Activated naive CD4-positive, alpha-beta T cell (primary cell): ENCODE measurements around the gene MAPK8.

Experiments
- DNase-seq, 4 experiments: peaks; one replicate each; lab custom pipeline; 2025; lab: John Stamatoyannopoulos, UW

Gene MAPK8

GRCh38 chr10:48477141-48477540 is 170.7 kb downstream of the MAPK8 start:
- no peak for DNase-seq

DNA sequence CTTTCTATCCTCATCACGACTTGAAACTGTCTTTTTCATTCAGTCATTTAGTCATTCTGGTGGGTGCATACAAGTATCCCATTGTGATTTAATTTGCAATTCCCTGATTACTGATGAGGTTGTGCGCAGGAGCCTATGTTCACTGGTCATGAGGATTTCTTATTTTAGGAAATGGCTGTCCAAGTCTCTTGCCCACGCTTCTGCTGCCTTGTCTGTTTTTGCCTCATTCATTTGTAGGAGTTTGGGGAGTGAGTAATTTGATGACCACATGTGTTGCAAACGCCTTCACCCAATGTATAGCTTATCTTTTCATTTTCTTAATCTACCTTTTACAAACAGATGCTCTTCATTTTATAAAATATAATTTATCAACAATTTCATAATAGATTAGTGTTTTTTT is 171.1 kb downstream of the MAPK8 start:
- DNase-seq = no peak

DNA sequence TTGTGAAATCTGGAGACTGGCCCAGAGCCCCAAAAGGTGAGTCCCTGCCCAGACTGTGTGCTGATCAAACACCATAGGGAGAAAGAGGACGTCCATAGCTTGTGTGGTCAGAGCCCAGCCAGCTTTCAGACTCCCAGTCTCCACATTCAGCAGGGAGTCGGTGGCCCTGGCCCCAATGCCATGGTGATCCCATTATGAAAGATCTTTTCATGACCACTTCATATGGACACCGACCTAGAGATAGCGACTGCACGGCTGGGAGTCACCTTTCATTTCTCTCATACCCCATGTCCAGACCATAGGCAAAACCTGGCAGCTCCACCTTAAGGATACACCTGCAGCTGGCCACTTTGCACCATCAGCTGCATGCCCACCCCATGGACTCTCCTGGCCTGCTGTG is 172.0 kb downstream of the MAPK8 start:
- no peak for DNase-seq

GRCh38 chr10:48478980-48479811 is 172.7 kb downstream of the MAPK8 start:
- DNase-seq = no peak

- no peak for DNase-seq
These were observed 174.2 kb downstream of the MAPK8 start for GRCh38 chr10:48480397-48481374.

DNA sequence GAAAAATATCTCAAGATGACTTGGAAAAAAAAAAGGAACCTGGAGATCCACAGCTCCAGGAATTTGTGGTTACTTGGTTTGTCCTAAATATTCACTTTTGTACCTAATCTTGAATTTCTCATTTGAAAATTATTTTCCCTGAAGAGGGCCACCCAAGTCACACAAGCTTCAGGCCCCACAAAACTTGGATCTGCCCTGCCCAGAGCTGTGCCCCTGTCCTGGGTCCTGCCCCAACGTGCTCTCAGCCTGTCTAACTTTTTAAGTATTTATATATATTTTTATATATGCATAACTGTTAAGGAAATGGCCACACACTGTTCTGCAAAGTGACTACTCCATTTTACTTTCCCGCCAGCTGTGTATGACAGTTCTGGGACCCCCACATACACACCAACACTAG is 174.9 kb downstream of the MAPK8 start:
- DNase-seq = no peak

- no peak for DNase-seq
These were observed 175.7 kb downstream of the MAPK8 start for GRCh38 chr10:48482207-48482606.

GRCh38 chr10:48484911-48485310 is 178.4 kb downstream of the MAPK8 start:
- DNase-seq = no peak

DNA sequence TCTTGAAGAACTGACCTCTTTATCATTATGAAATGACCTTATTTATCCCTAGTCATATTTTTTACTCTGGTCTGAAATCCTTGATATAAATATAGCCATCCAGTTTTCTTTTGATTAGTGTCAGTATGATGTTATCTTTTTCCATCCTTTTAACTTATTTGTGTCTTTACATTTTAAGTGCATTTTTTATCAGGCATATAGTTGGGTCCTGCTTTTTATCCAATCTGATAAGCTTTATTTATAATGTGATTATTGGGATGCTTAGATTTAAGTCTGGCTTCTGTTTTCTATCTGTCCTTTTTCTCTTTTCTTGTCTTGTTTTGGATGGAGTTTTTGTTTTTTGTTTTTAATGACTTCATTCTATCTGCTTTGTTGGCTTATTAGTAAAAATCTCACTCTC is 179.2 kb downstream of the MAPK8 start:
- DNase-seq = no peak

- DNase-seq = no peak
These were observed 180.8 kb downstream of the MAPK8 start for GRCh38 chr10:48487244-48487643.
